ENCODE results near the gene KLK12.
"Not testable (repeated sequence)": the region's sequence is repeated elsewhere in the genome, so short reads cannot be mapped to it uniquely, and the experiment has no call there.

KLK12 gene

GRCh38 chr19:51016798-51017683 is 17.8 kb downstream of the KLK12 start:
- DNase-seq (ENCODE audit: low spot score), result peak; percentile 15

- no peak for DNase-seq (ENCODE audit: low spot score)
Measured at GRCh38 chr19:51015691-51016267, 19.0 kb downstream of the KLK12 start.

- no peak for DNase-seq (ENCODE audit: low spot score)
Measured at GRCh38 chr19:51014242-51014641, 20.6 kb downstream of the KLK12 start.

GRCh38 chr19:51012661-51013190 is 22.1 kb downstream of the KLK12 start:
- no peak for DNase-seq (ENCODE audit: low spot score)

- no peak for DNase-seq (ENCODE audit: low spot score)
Measured at GRCh38 chr19:51010066-51010795, 24.6 kb downstream of the KLK12 start.

GRCh38 chr19:51009061-51009891 is 25.5 kb downstream of the KLK12 start:
- DNase-seq (ENCODE audit: low spot score), result no peak

- no peak for DNase-seq (ENCODE audit: low spot score)
Measured at GRCh38 chr19:51007488-51007887, 27.3 kb downstream of the KLK12 start.

GRCh38 chr19:51006406-51006805 is 28.4 kb downstream of the KLK12 start:
- DNase-seq (ENCODE audit: low spot score), result no peak

- DNase-seq (ENCODE audit: low spot score), result no peak
Measured at GRCh38 chr19:51005248-51005647, 29.6 kb downstream of the KLK12 start.

- no peak for DNase-seq (ENCODE audit: low spot score)
Measured at GRCh38 chr19:51003316-51003715, 31.5 kb downstream of the KLK12 start.

GRCh38 chr19:51002542-51003311 is 32.1 kb downstream of the KLK12 start:
- DNase-seq (ENCODE audit: low spot score), result peak; percentile 6

- no peak for DNase-seq (ENCODE audit: low spot score)
Measured at GRCh38 chr19:51002089-51002532, 32.7 kb downstream of the KLK12 start.

- no peak for DNase-seq (ENCODE audit: low spot score)
Measured at GRCh38 chr19:51001515-51001914, 33.3 kb downstream of the KLK12 start, which contains the start of gene KLK8. Gene KLK8, minus strand, starts transcription at chr19:51001604. Its CDS starts 437 bp downstream, at chr19:51001167.

- DNase-seq (ENCODE audit: low spot score), result no peak
Measured at GRCh38 chr19:51000981-51001380, 33.8 kb downstream of the KLK12 start.

GRCh38 chr19:51000426-51000825 is 34.4 kb downstream of the KLK12 start:
- no peak for DNase-seq (ENCODE audit: low spot score)

- DNase-seq (ENCODE audit: low spot score), result no peak
Measured at GRCh38 chr19:50998686-50999085, 36.1 kb downstream of the KLK12 start.

- no peak for DNase-seq (ENCODE audit: low spot score)
Measured at GRCh38 chr19:50998061-50998460, 36.7 kb downstream of the KLK12 start.

- DNase-seq (ENCODE audit: low spot score), result no peak
Measured at GRCh38 chr19:50994129-50994528, 40.7 kb downstream of the KLK12 start.

- no peak for DNase-seq (ENCODE audit: low spot score)
Measured at GRCh38 chr19:50992666-50993035, 42.2 kb downstream of the KLK12 start.

GRCh38 chr19:50984416-50984815 is 50.4 kb downstream of the KLK12 start:
- not testable (repeated sequence) for DNase-seq (ENCODE audit: low spot score)
